Adipose tissue (tissue), 3 donors: Measurements from ENCODE around the gene HMCN2. TPM values are rescaled to one million over a fixed set of nuclear protein-coding genes. Genes with fewer than 3 reads are reported as not detected.
"Not testable (repeated sequence)": the region's sequence is repeated elsewhere in the genome, so short reads cannot be mapped to it uniquely, and the experiment has no call there.

Experiments
- H3K27ac ChIP-seq: one replicate; pipeline ENCODE4 v1.5.1; 2013; ENCODE audit warnings: low read depth, low read length
- WGBS, 3 donors: extraction: QIAGEN DNeasy Blood & Tissue Kit; methylation state at CpG; one replicate each; pipeline ENCODE4 v1.1.7; 2013; 5-methylcytosine and 5-hydroxymethylcytosine counted together
- polyA plus RNA-seq, 3 donors: library from polyadenylated mRNA; stranded (reverse); fragments of 200-250 nt; gene quantifications; one replicate each; pipeline ENCODE4 v1.2.3, GENCODE V29; 2013
- donor health status: healthy with polysubstance abuse.
- donor health status: Bipolar disorder and iron deficiency.
- donor health status: healthy.

Gene HMCN2
- polyA plus RNA-seq, 3 donors, result 0.98 to 5.2 (median 2.6) TPM

- 81 to 86% (median 85%) methylated on average over 21 of the region's 21 CpGs for WGBS, 3 donors
- H3K27ac ChIP-seq, result no peak overlapping the region
Measured at GRCh38 chr9:130425741-130426466, 160.3 kb downstream of the HMCN2 start.

GRCh38 chr9:130426467-130426773, 160.9 kb downstream of the HMCN2 start:
- no peak overlapping the region for H3K27ac ChIP-seq
- 80 to 92% (median 83%) methylated on average over 8 of the region's 8 CpGs for WGBS, 3 donors

GRCh38 chr9:130426883-130427282, 161.3 kb downstream of the HMCN2 start:
- H3K27ac ChIP-seq, result no peak overlapping the region
- WGBS, 3 donors, result 49 to 75% (median 61%) methylated on average over 10 of the region's 10 CpGs

- H3K27ac ChIP-seq, result no peak overlapping the region
- WGBS, 3 donors, result 87 to 93% (median 88%) methylated on average over 12 of the region's 12 CpGs
Measured at GRCh38 chr9:130427326-130427725, 161.8 kb downstream of the HMCN2 start.

- WGBS, 3 donors, result 90 to 94% (median 93%) methylated on average over 20 of the region's 20 CpGs
Measured at GRCh38 chr9:130428086-130428665, 162.6 kb downstream of the HMCN2 start.

GRCh38 chr9:130429381-130429780, 163.8 kb downstream of the HMCN2 start:
- WGBS, 3 donors, result 78 to 95% (median 94%) methylated on average over 13 of the region's 13 CpGs
- no peak overlapping the region for H3K27ac ChIP-seq

More at GRCh38 chr9:130428086-130428665, 162.6 kb downstream of the HMCN2 start:
- H3K27ac ChIP-seq, result no peak overlapping the region

GRCh38 chr9:130429831-130430230, 164.3 kb downstream of the HMCN2 start:
- WGBS, 3 donors, result 90 to 98% (median 90%) methylated on average over 5 to 6 of the region's 6 CpGs
- no peak overlapping the region for H3K27ac ChIP-seq

- no peak overlapping the region for H3K27ac ChIP-seq
- 94 to 99% (median 99%) methylated on average over 18 of the region's 18 CpGs for WGBS, 3 donors
Measured at GRCh38 chr9:130430232-130430631, 164.7 kb downstream of the HMCN2 start.

GRCh38 chr9:130430734-130431535, 165.4 kb downstream of the HMCN2 start:
- 91 to 95% (median 95%) methylated on average over 20 to 22 of the region's 22 CpGs for WGBS, 3 donors
- H3K27ac ChIP-seq, result no peak overlapping the region

- WGBS, 3 donors, result 82 to 86% (median 83%) methylated on average over 15 to 17 of the region's 17 CpGs
Measured at GRCh38 chr9:130431536-130432303, 166.2 kb downstream of the HMCN2 start.

GRCh38 chr9:130432362-130432761, 166.8 kb downstream of the HMCN2 start:
- WGBS, 3 donors, result 53 to 65% (median 63%) methylated on average over 8 to 11 of the region's 11 CpGs

More at GRCh38 chr9:130431536-130432303, 166.2 kb downstream of the HMCN2 start:
- no peak overlapping the region for H3K27ac ChIP-seq

GRCh38 chr9:130432796-130433167, 167.2 kb downstream of the HMCN2 start:
- H3K27ac ChIP-seq, result no peak overlapping the region
- 49 to 70% (median 60%) methylated on average over 16 of the region's 16 CpGs for WGBS, 3 donors

More at GRCh38 chr9:130432362-130432761, 166.8 kb downstream of the HMCN2 start:
- H3K27ac ChIP-seq, result no peak overlapping the region

- WGBS, 3 donors, result 3 to 7% (median 6%) methylated on average over 69 to 92 of the region's 92 CpGs
Measured at GRCh38 chr9:130433168-130433946, 167.8 kb downstream of the HMCN2 start.

GRCh38 chr9:130433947-130434262, 168.3 kb downstream of the HMCN2 start:
- WGBS, 3 donors, result 47 to 60% (median 56%) methylated on average over 9 of the region's 9 CpGs
- no peak overlapping the region for H3K27ac ChIP-seq

More at GRCh38 chr9:130433168-130433946, 167.8 kb downstream of the HMCN2 start:
- no peak overlapping the region for H3K27ac ChIP-seq

GRCh38 chr9:130434656-130435055, 169.1 kb downstream of the HMCN2 start:
- 86 to 99% (median 98%) methylated on average over 4 to 5 of the region's 5 CpGs for WGBS, 3 donors
- H3K27ac ChIP-seq, result not testable (repeated sequence)

- WGBS, 3 donors, result 65 to 81% (median 80%) methylated on average over 15 of the region's 15 CpGs
- no peak overlapping the region for H3K27ac ChIP-seq
Measured at GRCh38 chr9:130437011-130437789, 171.6 kb downstream of the HMCN2 start.

GRCh38 chr9:130438382-130438981, 172.9 kb downstream of the HMCN2 start:
- WGBS, 3 donors, result 82 to 84% (median 83%) methylated on average over 6 of the region's 6 CpGs
- H3K27ac ChIP-seq, result no peak overlapping the region
